Kidney glomerular epithelial cell (primary cell): ENCODE results near the gene UCN.
"Not testable (repeated sequence)": the region's sequence is repeated elsewhere in the genome, so short reads cannot be mapped to it uniquely, and the experiment has no call there.

ENCODE experiments used
- DNase-seq: peaks from one replicate; lab custom pipeline; 2025; lab: John Stamatoyannopoulos, UW

UCN gene, protein sequence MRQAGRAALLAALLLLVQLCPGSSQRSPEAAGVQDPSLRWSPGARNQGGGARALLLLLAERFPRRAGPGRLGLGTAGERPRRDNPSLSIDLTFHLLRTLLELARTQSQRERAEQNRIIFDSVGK

DNA sequence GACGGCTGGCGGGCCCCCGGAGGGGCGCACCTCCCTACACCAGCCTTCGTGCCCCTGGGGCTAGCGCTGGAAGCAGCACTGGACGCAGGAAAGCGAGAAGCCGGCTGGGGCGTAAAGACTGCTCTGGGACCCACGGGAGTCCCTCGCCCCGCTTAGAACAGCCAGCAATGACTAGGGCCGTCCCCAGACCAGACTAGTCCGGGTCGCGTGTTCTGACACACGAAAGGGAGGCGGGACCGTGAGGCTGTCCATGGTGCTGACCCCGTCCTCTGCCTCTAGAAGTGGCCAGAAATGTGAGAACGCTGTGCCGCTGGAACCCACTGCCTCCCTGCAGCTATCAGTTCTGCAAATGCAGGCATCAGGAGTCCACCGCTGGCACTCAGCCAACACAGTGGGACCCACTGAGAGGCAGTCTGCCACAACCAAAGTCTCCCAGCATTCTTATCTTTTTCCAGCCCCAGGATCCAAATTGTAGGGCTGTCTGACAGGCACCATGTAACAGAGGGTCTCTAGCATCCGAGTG, at the start of gene UCN:
Gene UCN, minus strand, starts transcription at position 87 of the 523 bp plus-strand sequence. CDS start 550 bp downstream, outside the sequence.
- DNase-seq: no peak

DNA sequence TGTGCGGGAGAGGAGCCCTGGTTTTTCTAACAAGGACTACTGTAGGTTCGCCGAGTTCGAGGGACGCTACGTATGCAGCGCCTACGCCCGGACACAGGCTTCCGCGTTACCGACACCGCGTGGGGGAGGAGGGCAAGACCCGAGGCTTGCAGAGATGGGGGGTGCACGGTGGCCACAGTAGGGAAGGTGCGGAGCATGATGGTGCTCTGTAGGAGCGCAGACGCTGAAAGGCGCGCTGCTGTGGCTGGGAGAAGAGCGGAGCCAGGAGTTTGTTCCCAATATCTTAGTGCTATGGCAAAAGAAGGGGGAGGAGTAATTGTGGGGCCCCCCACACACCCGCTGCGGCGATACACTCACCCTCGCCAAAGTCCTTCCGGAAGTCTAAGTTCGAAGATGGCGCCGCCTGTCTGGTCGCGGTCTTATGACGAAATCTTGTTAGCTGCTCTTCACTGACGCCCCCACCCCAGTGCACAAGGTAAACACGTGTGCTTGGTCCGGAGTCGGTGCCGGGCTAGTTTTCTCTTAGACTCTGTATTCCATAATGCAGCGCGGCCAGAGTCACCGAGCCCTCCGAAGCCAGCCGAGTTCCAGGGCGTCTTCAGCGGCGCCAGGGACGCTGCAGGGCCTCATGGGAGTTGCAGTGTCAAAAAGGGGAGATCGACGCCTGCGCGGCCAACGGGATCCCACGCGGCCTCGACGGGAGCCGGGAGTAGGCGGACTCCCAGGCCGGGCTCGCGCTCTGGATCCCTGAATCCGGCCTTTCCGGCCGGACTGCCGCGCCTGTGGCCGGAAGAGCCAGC, 48.3 kb upstream of the UCN start, which contains the start of gene GTF3C2:
Gene GTF3C2, minus strand, starts transcription at position 383 of the 800 bp plus-strand sequence. CDS start 13,210 bp downstream, outside the sequence.
- DNase-seq: peak; percentile 98

DNA sequence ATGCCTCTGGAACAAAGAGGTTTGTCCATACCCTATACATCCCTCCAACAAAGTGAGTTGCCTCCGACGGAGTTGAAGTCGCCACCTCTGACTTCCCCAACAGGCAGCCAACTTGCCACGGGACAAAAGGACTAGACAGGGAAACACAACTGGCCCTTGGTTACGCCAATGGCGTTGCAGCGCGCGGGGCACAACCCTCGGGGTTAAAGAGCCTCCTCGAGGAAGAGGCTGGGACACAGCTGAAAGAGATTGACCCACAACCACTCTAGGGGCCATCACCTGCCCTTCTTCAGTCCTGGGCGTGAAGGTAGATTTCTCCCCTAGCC, 47.8 kb upstream of the UCN start:
- DNase-seq: peak; percentile 36

DNA sequence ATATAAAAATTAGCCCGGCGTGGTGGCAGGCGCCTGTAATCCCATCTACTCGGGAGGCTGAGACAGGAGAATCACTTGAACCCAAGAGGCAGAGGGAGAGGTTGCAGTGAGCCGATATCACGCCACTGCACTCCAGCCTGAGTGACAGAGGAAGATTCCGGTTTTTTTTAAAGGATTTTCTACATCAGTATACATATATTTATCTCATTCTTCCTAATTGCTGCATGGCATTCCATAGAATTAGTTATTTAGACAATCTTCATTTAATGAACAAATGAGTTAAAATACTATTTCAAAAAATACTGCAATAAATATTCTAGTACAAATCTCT, 46.3 kb upstream of the UCN start:
- no peak for DNase-seq

DNA sequence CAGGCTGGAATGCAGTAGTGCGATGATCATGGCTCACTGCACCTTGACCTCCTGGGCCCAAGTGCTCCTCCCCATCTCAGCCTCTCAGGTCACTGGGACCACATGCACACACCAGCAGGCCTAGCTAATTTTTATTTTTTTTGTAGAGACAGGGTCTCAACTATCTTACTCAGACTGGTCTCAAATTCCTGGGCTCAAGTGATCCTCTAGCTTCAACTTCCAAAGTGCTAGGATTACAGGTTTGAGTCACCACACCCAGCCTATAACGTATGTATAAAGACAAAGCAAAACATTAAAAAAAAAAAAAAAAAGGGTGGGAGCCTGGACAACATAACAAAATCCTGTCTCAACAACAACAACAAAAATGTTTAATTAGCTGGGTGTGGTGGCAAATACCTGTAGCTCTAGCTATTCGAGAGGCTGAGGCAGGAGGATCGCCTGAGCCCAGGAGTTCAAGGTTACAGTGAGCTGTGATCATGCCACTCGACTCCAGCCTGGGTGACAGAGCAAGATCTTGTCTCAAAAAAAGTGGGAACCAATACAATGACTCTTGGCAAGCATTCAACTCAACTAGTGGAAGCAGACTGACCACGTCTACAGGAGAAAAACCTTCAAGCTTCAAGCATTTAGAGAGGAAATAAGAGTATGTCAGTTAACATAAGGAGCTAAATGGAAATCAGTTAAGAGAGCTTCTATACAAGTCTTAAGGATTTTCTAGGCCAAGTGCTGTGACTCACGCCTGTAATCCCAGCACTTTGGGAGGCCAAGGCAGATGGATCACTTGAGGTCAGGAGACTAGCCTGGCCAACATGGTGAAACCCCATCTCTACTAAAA, 45.7 kb upstream of the UCN start:
- no peak for DNase-seq

DNA sequence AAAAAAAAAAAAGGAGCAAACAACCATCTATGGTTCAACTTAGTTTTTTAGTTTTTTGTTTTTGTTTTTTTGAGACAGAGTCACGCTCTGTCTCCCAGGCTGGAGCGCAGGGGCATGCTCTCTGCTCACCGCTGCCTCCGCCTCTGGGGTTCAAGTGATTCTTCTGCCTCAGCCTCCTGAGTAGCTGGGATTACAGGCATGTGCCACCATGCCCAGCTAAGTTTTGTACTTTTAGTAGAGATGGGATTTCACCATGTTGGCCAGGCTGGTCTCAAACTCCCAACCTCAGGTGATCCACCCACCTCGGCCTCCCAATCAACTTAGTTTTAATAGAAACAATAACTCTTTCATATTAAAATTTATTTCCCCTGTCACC, 45.1 kb upstream of the UCN start:
- not testable (repeated sequence) for DNase-seq

DNA sequence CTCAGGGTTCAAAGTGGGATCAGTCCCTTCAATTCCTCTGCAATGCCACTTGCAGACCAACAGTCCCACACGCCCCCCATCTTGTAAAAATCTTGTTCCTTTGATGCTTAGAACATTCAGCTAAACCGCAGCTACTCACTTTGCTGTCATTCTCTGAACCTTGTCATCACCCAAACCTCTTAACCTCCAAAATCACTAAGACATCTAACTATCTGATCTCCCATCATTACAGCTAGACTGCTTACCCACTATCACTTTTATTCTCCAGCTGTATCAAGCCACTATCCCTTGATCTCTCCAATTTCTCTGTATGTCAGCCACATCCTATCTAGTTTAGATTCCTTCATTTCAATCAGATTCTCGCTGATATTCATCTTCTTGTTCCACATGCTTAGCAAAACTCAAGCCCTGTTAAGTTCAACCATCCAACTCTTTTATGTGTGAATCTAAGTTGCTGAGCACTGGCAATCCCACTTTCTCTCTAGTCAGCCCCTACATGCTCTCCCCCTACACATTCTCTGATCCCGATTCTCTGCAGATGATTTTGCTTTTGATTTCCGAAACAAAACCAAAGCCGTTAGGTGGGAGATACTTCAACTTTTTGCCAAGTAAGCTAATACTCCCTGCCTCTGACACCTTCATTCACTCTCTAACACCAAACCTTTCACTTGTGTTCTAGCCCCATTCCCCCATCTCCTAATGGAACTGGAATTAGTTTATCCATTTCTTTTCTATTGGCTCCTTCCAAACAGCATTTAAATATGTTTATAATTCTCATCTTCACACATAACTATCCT, 43.8 kb upstream of the UCN start:
- DNase-seq: no peak

DNA sequence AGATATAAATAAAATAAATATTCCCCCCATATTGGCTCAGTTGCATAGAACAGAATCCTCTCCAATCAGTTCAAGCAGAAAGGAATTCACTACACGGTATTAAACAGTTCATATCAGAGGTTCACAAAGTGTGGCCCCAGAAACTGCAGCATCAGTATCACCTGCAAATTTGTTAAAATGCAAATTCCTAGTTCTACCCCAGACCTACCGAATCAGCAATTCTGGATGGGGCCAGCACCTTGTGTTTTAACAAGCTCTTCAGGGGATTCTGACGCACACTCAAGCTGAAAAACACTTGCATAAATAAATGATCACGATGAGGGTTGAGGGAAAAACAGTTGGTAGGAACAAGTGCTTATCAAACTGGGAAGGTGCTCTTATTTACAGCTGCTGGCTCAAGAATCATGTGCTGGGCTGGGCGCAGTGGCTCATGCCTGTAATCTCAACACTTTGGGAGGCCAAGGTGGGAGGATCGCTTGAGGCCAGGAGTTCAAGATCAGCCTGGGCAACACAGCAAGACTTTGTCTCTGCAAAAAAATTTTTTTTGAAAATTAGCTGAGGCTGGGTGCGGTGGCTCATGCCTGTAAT, 42.0 kb upstream of the UCN start:
- no peak for DNase-seq

DNA sequence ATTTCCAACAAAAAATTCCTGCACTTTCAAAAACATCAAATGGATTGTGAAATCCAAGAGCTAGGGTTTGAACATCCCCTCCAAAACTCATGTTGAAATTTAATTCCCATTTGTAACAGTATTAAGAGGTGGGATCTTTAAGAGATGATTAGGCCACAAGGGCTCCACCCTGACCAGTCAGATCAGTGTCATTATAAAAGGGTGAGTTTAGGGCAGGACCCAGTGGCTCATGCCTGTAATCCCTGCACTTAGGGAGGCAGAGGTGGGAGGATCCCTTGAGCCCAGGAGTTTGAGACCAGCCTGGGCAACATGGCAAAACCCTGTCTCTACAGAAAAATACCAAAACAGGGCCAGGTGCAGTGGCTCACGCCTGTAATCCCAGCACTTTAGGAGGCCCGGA, 39.4 kb upstream of the UCN start:
- no peak for DNase-seq

DNA sequence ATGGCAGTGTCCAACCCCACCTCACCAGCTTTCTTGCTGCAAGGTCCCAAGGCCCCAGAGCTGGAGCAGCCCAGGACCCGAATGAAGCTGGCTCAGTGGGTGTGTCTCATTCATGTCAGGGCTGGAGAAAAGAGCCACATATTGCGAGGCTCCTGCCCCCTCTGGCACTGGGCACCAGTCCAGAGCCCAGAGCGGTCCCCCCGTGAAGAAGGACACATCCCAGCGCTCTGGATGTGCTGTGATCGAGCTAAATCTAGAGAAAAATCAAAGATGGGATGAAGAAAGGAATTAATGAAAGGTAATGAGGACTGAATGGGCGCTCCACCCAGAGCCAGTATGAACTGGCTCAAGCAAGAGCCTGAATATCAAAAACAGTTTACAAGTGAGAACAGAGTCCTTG, 27.9 kb upstream of the UCN start:
- DNase-seq: no peak

DNA sequence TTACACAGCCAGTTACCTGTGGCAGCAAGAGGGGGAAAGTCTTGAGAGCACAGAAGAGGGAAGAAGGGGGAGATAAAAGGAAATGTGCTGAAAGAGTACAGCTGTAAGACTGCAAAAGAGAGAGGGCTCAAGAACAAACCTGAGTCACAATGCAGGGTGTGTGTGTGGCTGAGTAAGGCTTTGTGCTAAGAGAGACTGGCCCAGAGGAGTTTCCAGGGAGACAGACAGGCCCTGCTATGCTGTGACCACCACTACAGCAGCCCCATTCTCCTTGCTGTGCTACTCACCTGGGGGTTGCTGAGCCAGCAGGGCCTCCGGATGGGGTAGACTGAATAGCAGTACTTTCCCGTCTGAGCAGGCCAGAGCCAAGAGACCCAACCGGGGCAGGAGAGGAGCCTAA, 27.1 kb upstream of the UCN start:
- DNase-seq: no peak

DNA sequence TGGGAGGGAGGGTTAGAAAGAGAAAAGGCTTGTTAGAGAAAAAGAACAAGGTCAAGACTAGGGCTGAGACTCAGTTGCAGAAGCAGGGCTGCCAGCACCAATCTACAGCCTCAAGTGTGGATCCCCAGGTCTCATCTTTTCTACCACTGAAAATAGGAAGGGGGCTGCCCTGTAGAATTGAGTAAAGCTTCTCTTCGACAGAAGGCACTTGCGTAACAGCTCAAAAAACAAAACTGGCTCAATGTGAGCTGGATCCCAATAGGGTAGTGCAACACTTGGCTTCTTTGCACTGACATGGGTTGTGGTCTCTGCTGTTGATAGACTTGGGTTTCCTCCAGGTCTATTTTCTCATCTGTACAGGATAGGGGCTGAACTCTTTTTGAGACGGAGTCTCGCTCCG, 16.5 kb upstream of the UCN start:
- DNase-seq: no peak

DNA sequence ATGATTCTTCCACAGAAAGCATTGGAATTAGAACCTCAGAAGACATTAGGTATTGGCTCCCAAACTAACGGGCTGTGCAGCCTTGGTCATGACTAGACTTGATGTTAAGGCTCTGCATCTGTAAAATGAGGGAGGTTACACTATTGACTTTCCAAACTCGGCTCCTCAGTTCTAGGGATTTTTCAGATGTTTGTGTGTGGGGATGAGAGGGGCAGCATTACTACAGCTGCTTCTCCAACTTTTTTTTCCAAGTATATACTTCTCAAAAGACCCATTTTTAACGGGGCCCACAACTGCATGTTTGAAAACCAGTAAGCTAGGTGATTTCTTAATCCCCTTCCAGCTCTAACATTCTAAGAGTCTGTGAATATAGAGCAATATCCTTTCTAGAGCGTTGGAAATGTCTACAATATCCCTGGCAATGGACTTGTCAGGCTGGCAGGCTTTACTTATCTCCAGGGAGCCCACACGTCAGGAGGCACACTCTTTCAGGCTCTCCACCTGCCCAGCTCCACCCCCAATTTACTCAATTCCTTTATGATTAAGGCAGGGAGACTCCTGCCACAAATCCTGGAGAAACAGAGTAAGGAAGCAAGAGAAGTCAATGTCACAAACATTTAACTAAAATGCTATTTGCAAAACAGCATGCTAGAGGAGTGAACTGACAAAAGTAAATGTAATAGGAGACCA, 15.5 kb upstream of the UCN start:
- no peak for DNase-seq

DNA sequence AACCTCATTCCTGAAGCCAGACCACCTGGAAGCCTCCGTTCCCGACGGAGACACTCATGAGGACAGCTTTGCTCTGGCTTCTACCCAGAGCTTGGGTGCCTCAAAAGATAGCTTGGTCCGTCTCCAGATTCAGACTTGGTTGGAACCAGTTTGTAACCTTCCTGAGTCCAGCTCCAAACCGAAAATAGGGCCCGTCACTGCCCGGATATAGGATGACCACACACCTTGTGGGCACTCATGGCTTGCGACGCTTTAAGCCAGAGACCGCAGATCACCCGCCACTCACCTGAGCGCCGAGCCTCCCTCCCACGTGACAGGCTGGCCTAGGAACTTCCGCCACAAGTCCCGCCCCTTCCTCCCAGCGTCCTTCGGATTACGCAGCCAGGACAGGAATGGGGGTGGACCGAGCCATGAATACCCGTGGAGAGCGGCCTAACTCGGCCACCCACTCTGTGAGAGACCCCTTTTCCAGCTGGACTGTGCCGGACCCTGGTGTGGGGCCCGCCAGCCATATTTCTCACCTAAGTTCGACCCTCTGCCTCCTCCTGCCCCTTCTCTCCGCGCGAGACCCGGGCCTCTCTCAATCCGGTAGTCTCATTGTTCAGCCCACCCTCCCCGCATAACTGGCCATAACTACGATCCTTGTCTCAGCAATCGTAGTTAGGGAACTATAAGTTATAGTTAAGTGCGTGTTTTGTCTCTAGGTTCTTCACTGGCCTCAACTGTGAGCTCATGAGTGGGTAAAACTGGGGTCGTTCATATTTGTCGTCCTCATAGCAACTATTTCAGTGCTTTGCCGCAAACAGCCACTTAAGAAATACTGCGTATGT, 14.7 kb upstream of the UCN start, which contains the start of gene MPV17:
Gene MPV17, minus strand, starts transcription at position 332 of the 830 bp plus-strand sequence. CDS start 580 bp downstream, outside the sequence.
- DNase-seq: peak; percentile 73

DNA sequence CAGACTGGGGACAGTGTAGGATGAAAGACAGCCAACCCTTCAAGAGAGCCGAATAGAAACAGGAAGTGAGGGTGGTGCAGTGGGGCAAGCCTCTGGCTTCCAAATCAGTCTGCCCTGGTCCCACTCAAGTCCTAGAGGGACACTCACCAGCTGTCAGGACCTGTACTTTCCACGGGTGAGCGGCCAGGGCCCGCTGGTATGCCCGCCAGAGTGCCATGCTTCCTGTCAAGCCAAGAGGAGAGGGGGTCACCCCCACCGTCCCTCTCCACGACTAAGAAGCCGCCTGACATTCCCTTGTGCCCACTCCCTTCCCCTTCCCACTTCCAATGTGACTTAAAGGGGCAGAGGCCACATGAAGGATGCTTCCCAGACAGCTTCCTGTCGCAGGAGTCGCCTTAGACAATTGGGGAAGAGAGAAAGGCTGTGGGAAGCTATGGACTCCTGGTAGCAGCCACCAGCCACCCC, 14.1 kb upstream of the UCN start:
- DNase-seq: no peak

DNA sequence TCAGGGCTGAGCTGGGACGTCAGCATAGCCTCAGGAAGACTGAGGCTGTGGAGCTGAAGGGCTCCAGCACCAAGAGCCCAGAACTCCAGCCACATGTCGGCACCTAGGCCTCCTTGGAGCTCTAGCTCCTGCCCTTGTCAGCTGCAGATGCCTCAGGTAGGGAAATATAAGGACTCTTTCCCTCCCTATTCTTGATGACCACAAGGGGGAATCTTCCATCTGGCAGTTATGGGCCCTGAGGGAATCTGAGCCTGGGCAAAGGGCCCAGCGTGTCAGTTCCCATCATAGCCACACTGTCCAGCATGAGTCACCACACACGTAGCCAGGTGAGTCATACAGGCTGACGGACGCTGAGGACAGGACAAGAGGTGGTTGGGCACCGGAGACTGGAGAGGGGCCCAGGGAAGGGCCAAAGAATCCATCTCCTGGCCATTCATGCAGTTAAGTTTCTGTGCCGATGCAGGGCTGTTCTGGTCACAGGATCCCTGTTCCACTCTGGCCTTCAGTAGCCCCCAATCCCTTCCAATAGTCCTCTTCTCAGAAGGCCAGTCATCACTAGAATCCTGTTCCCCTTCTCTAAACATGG, 12.8 kb upstream of the UCN start:
- peak; percentile 97 for DNase-seq

DNA sequence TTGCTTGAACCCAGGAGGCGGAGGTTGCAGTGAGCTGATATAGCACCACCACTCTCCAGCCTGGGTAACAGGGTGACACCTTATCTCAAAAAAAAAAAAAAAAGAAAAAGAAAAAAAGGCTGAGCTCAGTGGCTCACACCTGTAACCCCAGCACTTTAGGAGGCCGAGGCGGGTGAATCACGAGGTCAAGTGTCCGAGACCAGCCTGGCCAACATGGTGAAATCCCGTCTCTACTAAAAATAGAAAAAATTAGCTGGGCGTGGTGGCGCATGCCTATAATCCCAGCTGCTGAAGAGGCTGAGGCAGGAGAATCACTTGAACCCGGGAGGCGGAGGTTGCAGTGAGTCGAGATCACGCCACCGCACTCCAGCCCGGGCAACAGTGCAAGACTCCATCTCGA, 11.6 kb upstream of the UCN start:
- DNase-seq: not testable (repeated sequence)

DNA sequence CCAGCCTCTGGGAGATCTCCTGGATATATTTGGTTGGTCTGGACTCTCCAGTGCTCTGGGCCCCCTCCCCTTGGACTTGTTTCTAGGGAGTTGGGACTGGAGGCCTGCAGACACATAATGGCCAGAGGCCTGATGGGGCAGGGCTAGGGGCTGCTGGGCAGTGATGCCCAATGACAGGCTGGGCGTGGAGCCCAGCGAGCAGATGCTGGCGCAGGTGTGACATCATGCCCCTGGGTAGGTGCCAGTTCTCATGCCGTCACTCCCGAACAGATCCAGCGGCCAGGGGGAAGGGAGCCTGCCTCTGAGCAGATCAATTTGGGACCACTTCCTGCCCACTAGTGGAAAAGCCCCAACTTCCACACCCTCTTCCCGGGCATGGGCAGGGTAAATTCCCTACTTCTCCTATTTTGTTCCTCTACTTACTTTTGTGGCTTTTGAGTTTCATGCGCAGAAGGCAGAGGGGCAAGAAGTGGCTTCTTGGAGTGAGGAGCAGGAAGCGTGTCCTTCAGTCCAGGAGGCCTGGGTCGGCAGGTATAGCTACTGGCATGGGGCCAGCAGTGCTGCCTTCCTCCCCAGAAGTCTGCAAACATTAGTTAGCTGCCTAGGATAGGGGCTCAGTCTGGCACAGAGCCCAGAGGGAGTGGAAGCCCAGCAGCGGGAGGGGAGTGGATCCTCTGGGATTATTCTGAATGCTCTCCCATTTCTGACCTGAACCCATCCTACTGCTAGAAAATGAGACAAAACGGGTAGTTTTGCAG, 8.6 kb upstream of the UCN start:
- DNase-seq: no peak

DNA sequence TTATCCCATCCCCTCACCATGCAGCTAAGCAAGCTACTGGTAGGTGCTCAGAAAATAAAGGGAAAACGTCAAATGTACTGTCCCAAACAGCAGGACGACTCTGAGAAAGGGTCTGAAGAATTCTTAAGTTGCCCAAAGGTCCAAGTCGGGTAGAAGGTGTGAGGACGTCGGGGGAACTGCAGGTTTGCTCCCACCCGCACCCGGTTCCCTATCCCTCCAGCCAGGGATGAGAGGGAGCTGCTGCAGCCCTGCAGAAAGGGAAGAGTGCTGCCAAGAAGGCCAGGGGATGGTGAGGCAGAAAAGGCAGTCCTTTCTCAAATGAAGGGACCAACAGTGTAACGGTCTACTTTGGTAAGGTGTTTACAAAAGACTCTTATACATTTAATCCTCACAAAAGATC, 6.9 kb upstream of the UCN start:
- no peak for DNase-seq
